GM12864 (cell line): ENCODE results near the gene TRH.
"Not testable (repeated sequence)": the region's sequence is repeated elsewhere in the genome, so short reads cannot be mapped to it uniquely, and the experiment has no call there.

Experiments used
- DNase-seq: peaks from one replicate; pipeline ENCODE4 v3.0.0-alpha.2; 2011; ENCODE audit warnings: low read depth
- H3K4me3 ChIP-seq: 2 replicates; pipeline ENCODE4 v1.5.1; 2011; ENCODE audit warnings: mild to moderate bottlenecking, low read depth, low read length, control low read depth
- CTCF ChIP-seq: IDR thresholded peaks from 2 replicates; pipeline ENCODE4 v1.5.1; 2011; ENCODE audit warnings: low read depth, mild to moderate bottlenecking, moderate library complexity, low read length, control low read depth, inconsistent platforms; ENCODE audit errors: missing control alignments

The TRH gene

GRCh38 chr3:129984125-129984524 is 9.6 kb downstream of the TRH start:
- TF ChIP-seq CTCF, result no peak
- H3K4me3 ChIP-seq, result no peak overlapping the region
- no peak for DNase-seq

- H3K4me3 ChIP-seq, result no peak overlapping the region
- no peak for DNase-seq
- TF ChIP-seq CTCF, result no peak
Observed at GRCh38 chr3:129985113-129985512, 10.6 kb downstream of the TRH start.

- no peak for TF ChIP-seq CTCF
- no peak overlapping the region for H3K4me3 ChIP-seq
- DNase-seq, result no peak
Observed at GRCh38 chr3:129988429-129988828, 13.9 kb downstream of the TRH start.

- TF ChIP-seq CTCF, result no peak
- DNase-seq, result no peak
Observed at GRCh38 chr3:129989414-129989813, 14.9 kb downstream of the TRH start.

GRCh38 chr3:129992781-129993180 is 18.3 kb downstream of the TRH start:
- DNase-seq, result no peak
- TF ChIP-seq CTCF, result no peak
- no peak overlapping the region for H3K4me3 ChIP-seq

More at GRCh38 chr3:129989414-129989813, 14.9 kb downstream of the TRH start:
- H3K4me3 ChIP-seq, result no peak overlapping the region

- TF ChIP-seq CTCF, result no peak
- DNase-seq, result no peak
- H3K4me3 ChIP-seq, result no peak overlapping the region
Observed at GRCh38 chr3:129994883-129995559, 20.5 kb downstream of the TRH start.

- no peak for DNase-seq
- TF ChIP-seq CTCF, result no peak
- H3K4me3 ChIP-seq, result no peak overlapping the region
Observed at GRCh38 chr3:129996073-129996472, 21.6 kb downstream of the TRH start.

- not testable (repeated sequence) for DNase-seq, H3K4me3 ChIP-seq
Observed at GRCh38 chr3:129999176-129999575, 24.7 kb downstream of the TRH start.
